ENCODE data around the gene FAM193B. TPM values are rescaled to one million over a fixed set of nuclear protein-coding genes. Genes with fewer than 3 reads are reported as not detected.

FAM193B gene
- polyA plus RNA-seq, 1 donor: 49.7 TPM

- DNase-seq (ENCODE audit: low read depth): no peak
Measured at GRCh38 chr5:177470759-177471536, 83.4 kb downstream of the FAM193B start.

Other genes starting within 250 kb of the FAM193B start
- 19.0 TPM for gene MXD3, start 242.7 kb downstream of the FAM193B start, polyA plus RNA-seq (ENCODE audit: insufficient read length)
- gene LMAN2, start 202.9 kb downstream of the FAM193B start, polyA plus RNA-seq (ENCODE audit: insufficient read length): 65.7 TPM
- 17.4 TPM for gene RGS14, start 196.6 kb downstream of the FAM193B start, polyA plus RNA-seq (ENCODE audit: insufficient read length)
- gene SLC34A1, start 170.1 kb downstream of the FAM193B start, polyA plus RNA-seq (ENCODE audit: insufficient read length): not detected
- gene PFN3, start 153.9 kb downstream of the FAM193B start, polyA plus RNA-seq (ENCODE audit: insufficient read length): not detected
- 0.52 TPM for gene F12, start 145.0 kb downstream of the FAM193B start, polyA plus RNA-seq (ENCODE audit: insufficient read length)
- 16.5 TPM for gene GRK6, start 127.9 kb downstream of the FAM193B start, polyA plus RNA-seq (ENCODE audit: insufficient read length)
- gene PRR7, start 107.7 kb downstream of the FAM193B start, polyA plus RNA-seq (ENCODE audit: insufficient read length): 0.44 TPM
- 233 TPM for gene DBN1, start 80.9 kb downstream of the FAM193B start, polyA plus RNA-seq (ENCODE audit: insufficient read length)
- 359 TPM for gene PDLIM7, start 57.0 kb downstream of the FAM193B start, polyA plus RNA-seq (ENCODE audit: insufficient read length)
- 6.3 TPM for gene DOK3, start 44.7 kb downstream of the FAM193B start, polyA plus RNA-seq (ENCODE audit: insufficient read length)
- gene DDX41, start 37.6 kb downstream of the FAM193B start, polyA plus RNA-seq (ENCODE audit: insufficient read length): 46.9 TPM
- gene TMED9, start 37.6 kb upstream of the FAM193B start, polyA plus RNA-seq (ENCODE audit: insufficient read length): 111 TPM
- 17.8 TPM for gene B4GALT7, start 45.6 kb upstream of the FAM193B start, polyA plus RNA-seq (ENCODE audit: insufficient read length)
- gene FAM153A, start 228.3 kb upstream of the FAM193B start, polyA plus RNA-seq (ENCODE audit: insufficient read length): 0.30 TPM